ENCODE results near the gene RIMBP3C.
A peak's percentile ranks its signal among the peaks of the same experiment; 100 is the strongest.
"Not testable (repeated sequence)": the region's sequence is repeated elsewhere in the genome, so short reads cannot be mapped to it uniquely, and the experiment has no call there.

The RIMBP3C gene

DNA sequence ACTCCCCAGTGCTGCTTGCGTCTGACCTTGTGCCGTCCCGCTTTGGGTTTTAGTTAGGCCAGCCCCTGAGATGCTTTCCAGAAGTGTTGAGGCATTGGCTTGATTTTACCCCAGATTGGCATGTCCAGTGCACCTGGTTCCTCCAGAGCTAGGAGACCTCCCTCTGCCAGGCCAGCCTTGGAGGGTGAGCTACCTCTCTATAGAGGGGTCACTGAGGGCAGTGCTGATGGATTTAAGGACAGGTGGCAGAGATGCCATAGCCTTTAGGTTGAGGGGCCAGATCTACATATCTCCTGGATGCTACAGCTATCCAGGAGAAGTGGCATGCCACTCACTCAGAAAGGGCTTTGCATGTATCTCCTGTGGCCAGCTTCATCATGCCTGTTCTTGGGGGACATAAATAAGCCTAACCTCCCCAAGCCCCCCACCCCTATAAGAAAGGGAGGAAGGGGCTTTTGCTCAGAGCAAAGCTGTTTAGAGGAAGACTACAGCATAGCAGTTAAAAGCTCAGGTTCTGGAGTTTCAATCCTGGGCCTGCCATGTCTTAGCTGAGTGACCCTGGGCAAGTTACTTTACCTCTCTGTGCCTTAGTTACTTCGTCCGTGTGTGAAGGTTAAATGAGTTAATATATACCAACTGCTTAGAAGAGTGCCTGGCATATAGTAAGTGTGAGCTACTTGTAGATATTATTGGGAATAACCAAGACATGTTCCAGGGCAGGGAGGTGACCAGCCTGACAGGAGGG, 22.7 kb upstream of the RIMBP3C start:
- TF ChIP-seq PAX5 (IDR thresholded peaks at IDR 0.05; ENCODE audit: insufficient read depth, low read length, severe bottlenecking) (no peak), POU2F2 (IDR thresholded peaks at IDR 0.05; ENCODE audit: low read depth, low read length) (no peak), POLR2AphosphoS5 (IDR thresholded peaks at IDR 0.05; ENCODE audit: low read depth, low read length) (no peak), TAF1 (IDR thresholded peaks at IDR 0.05; ENCODE audit: low read depth, low read length) (no peak), POLR2A (IDR thresholded peaks at IDR 0.05; ENCODE audit: low read depth, low read length) (no peak)
- FAIRE-seq (no peak), DNase-seq (ENCODE audit: insufficient read length, low spot score) (no peak)

- no peak for TF ChIP-seq POLR2A (IDR thresholded peaks at IDR 0.05; ENCODE audit: low read depth, low read length)
- TF ChIP-seq TAF1 (IDR thresholded peaks at IDR 0.05; ENCODE audit: low read depth, low read length) = no peak
- TF ChIP-seq SPI1 (IDR thresholded peaks at IDR 0.05; ENCODE audit: low read depth, low read length) = no peak
- TF ChIP-seq POLR2AphosphoS5 (IDR thresholded peaks at IDR 0.05; ENCODE audit: low read depth, low read length) = no peak
- no peak for TF ChIP-seq PAX5 (IDR thresholded peaks at IDR 0.05; ENCODE audit: insufficient read depth, low read length, severe bottlenecking)
- no peak for TF ChIP-seq POU2F2 (IDR thresholded peaks at IDR 0.05; ENCODE audit: low read depth, low read length)
- DNase-seq (ENCODE audit: insufficient read length, low spot score) (no peak), FAIRE-seq (no peak)
Observed at GRCh38 chr22:21573293-21573734, 22.1 kb upstream of the RIMBP3C start.

- no peak for FAIRE-seq
- no peak for TF ChIP-seq POLR2A (IDR thresholded peaks at IDR 0.05; ENCODE audit: low read depth, low read length)
- TF ChIP-seq POLR2AphosphoS5 (IDR thresholded peaks at IDR 0.05; ENCODE audit: low read depth, low read length) = no peak
- no peak for TF ChIP-seq TAF1 (IDR thresholded peaks at IDR 0.05; ENCODE audit: low read depth, low read length)
- no peak for TF ChIP-seq POU2F2 (IDR thresholded peaks at IDR 0.05; ENCODE audit: low read depth, low read length)
- no peak for TF ChIP-seq SPI1 (IDR thresholded peaks at IDR 0.05; ENCODE audit: low read depth, low read length)
- TF ChIP-seq PAX5 (IDR thresholded peaks at IDR 0.05; ENCODE audit: insufficient read depth, low read length, severe bottlenecking) = no peak
Observed at GRCh38 chr22:21571679-21572078, 20.4 kb upstream of the RIMBP3C start.

GRCh38 chr22:21570398-21570797, 19.1 kb upstream of the RIMBP3C start:
- FAIRE-seq (no peak), DNase-seq (ENCODE audit: insufficient read length, low spot score) (no peak)
- no peak for TF ChIP-seq TAF1 (IDR thresholded peaks at IDR 0.05; ENCODE audit: low read depth, low read length)
- no peak for TF ChIP-seq POLR2AphosphoS5 (IDR thresholded peaks at IDR 0.05; ENCODE audit: low read depth, low read length)
- TF ChIP-seq SPI1 (IDR thresholded peaks at IDR 0.05; ENCODE audit: low read depth, low read length) = no peak
- TF ChIP-seq POU2F2 (IDR thresholded peaks at IDR 0.05; ENCODE audit: low read depth, low read length) = no peak
- no peak for TF ChIP-seq POLR2A (IDR thresholded peaks at IDR 0.05; ENCODE audit: low read depth, low read length)
- TF ChIP-seq PAX5 (IDR thresholded peaks at IDR 0.05; ENCODE audit: insufficient read depth, low read length, severe bottlenecking) = no peak

More at GRCh38 chr22:21571679-21572078, 20.4 kb upstream of the RIMBP3C start:
- no peak for DNase-seq (ENCODE audit: insufficient read length, low spot score)

DNA sequence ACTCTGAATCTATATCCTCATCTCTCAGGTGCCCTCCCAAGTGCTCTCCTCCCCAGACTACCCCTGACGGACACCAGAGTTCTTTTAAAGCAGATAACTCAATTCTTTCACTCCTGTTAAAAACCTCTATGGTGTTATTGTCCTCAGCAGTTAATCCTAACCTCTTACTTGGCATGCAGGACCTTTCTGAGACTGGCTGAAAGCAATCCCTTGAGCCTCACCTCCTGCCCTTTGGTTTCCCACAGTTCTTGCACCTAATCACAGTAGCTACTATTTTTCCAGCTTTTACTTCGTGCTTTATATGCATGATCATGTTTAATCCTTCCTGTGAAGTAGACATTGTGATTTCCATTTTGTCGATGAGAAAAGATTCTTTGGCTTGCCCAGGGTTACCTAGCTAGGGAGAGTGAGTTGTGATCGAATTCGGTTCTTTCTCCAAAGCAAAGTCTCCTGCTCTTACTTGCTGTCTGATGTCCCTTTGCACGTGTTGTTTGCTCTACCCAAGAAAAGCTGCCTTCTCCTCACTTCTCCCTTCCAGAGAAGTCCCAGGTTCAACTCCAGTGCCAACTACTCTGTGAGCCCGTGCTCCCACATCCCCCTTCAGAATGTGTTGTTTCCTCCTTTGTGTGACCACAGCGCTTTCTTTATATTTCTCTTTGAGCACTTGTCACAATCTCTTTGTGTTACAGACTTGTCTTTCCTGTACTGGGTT, 18.4 kb upstream of the RIMBP3C start:
- FAIRE-seq (peak; percentile 23), DNase-seq (ENCODE audit: insufficient read length, low spot score) (no peak)
- TF ChIP-seq POLR2AphosphoS5 (IDR thresholded peaks at IDR 0.05; ENCODE audit: low read depth, low read length) (no peak), TAF1 (IDR thresholded peaks at IDR 0.05; ENCODE audit: low read depth, low read length) (no peak), POU2F2 (IDR thresholded peaks at IDR 0.05; ENCODE audit: low read depth, low read length) (no peak), SPI1 (IDR thresholded peaks at IDR 0.05; ENCODE audit: low read depth, low read length) (peak; percentile 52; the same call in 1 of the 2 replicates), POLR2A (IDR thresholded peaks at IDR 0.05; ENCODE audit: low read depth, low read length) (no peak), PAX5 (IDR thresholded peaks at IDR 0.05; ENCODE audit: insufficient read depth, low read length, severe bottlenecking) (no peak)

GRCh38 chr22:21569076-21569427, 17.8 kb upstream of the RIMBP3C start:
- not testable (repeated sequence) for DNase-seq (ENCODE audit: insufficient read length, low spot score); FAIRE-seq

DNA sequence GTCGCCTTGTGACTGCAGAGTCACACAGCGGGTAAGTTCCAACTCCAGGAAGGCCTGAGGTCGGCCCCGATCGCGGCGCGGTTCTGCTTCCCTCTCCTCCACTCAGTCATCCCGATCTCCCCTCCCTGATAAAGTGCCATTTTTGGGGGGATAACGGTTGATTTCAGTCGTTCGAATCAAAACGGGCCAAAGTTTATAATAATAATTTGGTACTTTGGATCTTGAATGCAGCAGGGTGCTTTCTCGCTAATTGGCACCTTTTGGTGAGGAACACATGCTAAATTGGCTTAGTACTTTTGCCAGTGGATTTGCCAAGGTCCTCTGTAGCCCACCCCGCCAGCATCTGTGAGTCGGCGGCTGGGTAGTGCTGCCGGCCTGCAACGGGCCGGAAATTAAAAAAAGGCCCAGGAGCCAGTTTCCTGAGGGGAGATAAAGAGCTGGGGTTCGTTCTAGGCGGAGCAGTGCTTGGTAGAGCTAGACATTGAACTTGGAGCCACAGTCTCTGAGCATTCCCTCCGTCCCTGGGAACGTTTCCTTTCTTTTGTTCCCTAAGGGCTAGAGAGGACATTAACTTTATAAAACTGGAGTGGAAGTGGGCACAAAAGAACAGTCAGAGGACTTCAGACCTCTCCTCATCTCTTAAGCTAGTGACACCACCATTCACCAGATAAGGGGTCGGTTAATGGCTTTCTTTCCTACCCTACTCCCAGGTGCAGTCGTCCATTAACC, 17.2 kb upstream of the RIMBP3C start:
- peak; percentile 31 for FAIRE-seq
- no peak for DNase-seq (ENCODE audit: insufficient read length, low spot score)
- TF ChIP-seq PAX5 (IDR thresholded peaks at IDR 0.05; ENCODE audit: insufficient read depth, low read length, severe bottlenecking) (no peak), POLR2A (IDR thresholded peaks at IDR 0.05; ENCODE audit: low read depth, low read length) (no peak), TAF1 (IDR thresholded peaks at IDR 0.05; ENCODE audit: low read depth, low read length) (no peak), POU2F2 (IDR thresholded peaks at IDR 0.05; ENCODE audit: low read depth, low read length) (no peak), SPI1 (IDR thresholded peaks at IDR 0.05; ENCODE audit: low read depth, low read length) (no peak), POLR2AphosphoS5 (IDR thresholded peaks at IDR 0.05; ENCODE audit: low read depth, low read length) (no peak)

DNA sequence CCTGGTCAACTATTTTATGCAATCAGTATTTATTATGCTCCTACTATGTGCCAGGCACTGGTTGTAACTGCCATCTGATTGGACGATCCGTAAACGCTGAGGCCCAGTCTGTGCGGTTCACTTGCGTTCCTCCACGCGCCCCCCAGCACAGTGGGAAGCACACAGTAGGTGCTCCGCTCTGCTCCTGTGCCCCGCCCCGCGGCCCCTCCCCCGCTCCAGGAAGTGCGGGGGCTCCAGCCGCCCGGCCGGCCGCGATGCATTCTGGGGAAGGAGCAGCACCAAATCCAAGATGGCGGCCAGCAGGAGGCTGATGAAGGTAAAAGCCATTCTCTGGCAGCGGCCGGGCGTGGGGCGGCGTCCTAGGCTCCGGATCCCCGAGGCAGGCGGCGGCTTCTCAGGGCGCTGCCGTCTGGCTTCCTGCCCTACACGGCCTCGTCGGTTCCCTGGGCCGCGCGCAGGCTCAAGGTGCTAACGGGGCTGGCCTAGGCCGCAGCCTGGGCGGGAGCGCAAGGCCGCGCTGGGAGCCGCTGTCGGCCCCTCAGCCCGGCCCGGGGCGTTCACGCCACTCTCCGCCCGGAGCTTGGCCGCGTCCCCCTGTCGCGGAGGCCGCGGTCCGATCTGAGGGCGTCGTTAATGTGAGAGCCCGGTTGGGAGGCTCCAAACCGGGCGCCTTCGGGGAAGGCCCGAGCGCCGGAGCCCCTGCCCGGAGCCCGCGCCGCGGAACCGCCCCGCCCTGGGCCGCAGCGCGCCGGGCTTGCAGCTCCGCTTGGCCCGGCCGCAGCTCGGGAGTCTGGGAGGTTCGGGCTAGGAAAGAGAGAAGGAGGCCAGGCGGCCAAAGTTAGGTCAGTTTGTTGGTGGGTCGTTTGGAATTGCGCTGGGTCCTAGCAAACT, 16.4 kb upstream of the RIMBP3C start, which contains the start of gene UBE2L3:
Gene UBE2L3, plus strand, starts transcription at position 259 of the 891 bp plus-strand sequence. Its CDS starts 31 bp downstream, at position 290.
- peak; percentile 80 for FAIRE-seq
- TF ChIP-seq POLR2AphosphoS5 (IDR thresholded peaks at IDR 0.05; ENCODE audit: low read depth, low read length) (peak; percentile 65; the same call in 1 of the 2 replicates), SPI1 (IDR thresholded peaks at IDR 0.05; ENCODE audit: low read depth, low read length) (no peak), PAX5 (IDR thresholded peaks at IDR 0.05; ENCODE audit: insufficient read depth, low read length, severe bottlenecking) (no peak), TAF1 (IDR thresholded peaks at IDR 0.05; ENCODE audit: low read depth, low read length) (peak; percentile 93), POLR2A (IDR thresholded peaks at IDR 0.05; ENCODE audit: low read depth, low read length) (peak; percentile 78)
- peak; percentile 93 for DNase-seq (ENCODE audit: insufficient read length, low spot score)

Data from GM12891 (cell line).